Measurements from ENCODE around the gene PML. TPM values are rescaled to one million over a fixed set of nuclear protein-coding genes. Genes with fewer than 3 reads are reported as not detected.

PML gene
- polyA plus RNA-seq, 1 of the 3 experiments (the other 2 are of a cell fraction): 18.4 TPM

GRCh38 chr15:73994413-73994883 is at the start of gene PML (continued):
- TF ChIP-seq CTCF (IDR thresholded peaks at IDR 0.05) (no peak), SIN3A (IDR thresholded peaks at IDR 0.05; ENCODE audit: borderline replicate concordance, low read depth, low read length) (0 out of 2 replicates have a peak, but pooled peaks have one; percentile 32), YY1 (IDR thresholded peaks at IDR 0.05; ENCODE audit: low read depth) (no peak), RCOR1 (IDR thresholded peaks at IDR 0.05; ENCODE audit: low read length) (no peak), MAX (IDR thresholded peaks at IDR 0.05; ENCODE audit: low read depth) (0 out of 2 replicates have a peak, but pooled peaks have one; percentile 26), USF2 (IDR thresholded peaks at IDR 0.05; ENCODE audit: borderline replicate concordance, low read depth, low read length) (no peak), TCF12 (IDR thresholded peaks at IDR 0.05) (no peak), FOSL2 (IDR thresholded peaks at IDR 0.05; ENCODE audit: borderline replicate concordance, low read depth) (no peak), TAF1 (IDR thresholded peaks at IDR 0.05; ENCODE audit: borderline replicate concordance, low read depth, low read length) (peak; percentile 75)

GRCh38 chr15:73945130-73945508 is 49.4 kb upstream of the PML start:
- Histone ChIP-seq H3K27ac (ENCODE audit: low read depth in 2 of 2, low read length in 1 of 2) (peak overlapping the region in 1 of 2 experiments; percentile 100; a peak in 3 of 4 replicates), H2AFZ (ENCODE audit: low read depth) (no peak overlapping the region), H3K4me1 (ENCODE audit: control insufficient read depth in 1 of 2, insufficient read depth in 2 of 2, low read depth in 1 of 2, low read length in 1 of 2) (peaks cover 23 to 67% of the 10 kb centered on the region in 2 experiments), H3K9ac (no peak overlapping the region), H3K9me3 (no peaks in the 10 kb centered on the region), H3K36me3 (replicated peaks in 1 of 2; ENCODE audit: control insufficient read depth in 1 of 2, insufficient read depth in 2 of 2, low read length in 1 of 2) (peaks cover 0 to 12% of the 10 kb centered on the region in 2 experiments), H3K9me2 (no peaks in the 10 kb centered on the region), H3K4me3 (ENCODE audit: low read depth in 2 of 2, low read length in 1 of 2) (no peak overlapping the region), H3K4me2 (no peak overlapping the region), H3K27me3 (ENCODE audit: insufficient read depth) (no peaks in the 10 kb centered on the region), H4K20me1 (ENCODE audit: insufficient read depth) (no peaks in the 10 kb centered on the region), H3F3A (replicated peaks; ENCODE audit: insufficient read depth) (peaks cover 17% of the 10 kb centered on the region), H3K79me2 (ENCODE audit: insufficient read depth) (no peaks in the 10 kb centered on the region)
- POLR2A ChIA-PET: interaction anchor here (0.6 to 1.0 kb wide), 4 partner anchors 9 to 638 kb away, joined by 3 read pairs; no protein-coding TSS in a partner anchor
- WGBS (ENCODE audit: low lambda C conversion rate): 80% methylated on average over 4 of the region's 4 CpGs
- DNase-seq: peak; percentile 89
- CTCF ChIA-PET: interaction anchor here (0.8 to 2.6 kb wide), 11 partner anchors 8 to 363 kb away, joined by 3 to 8 read pairs (median 3); no protein-coding TSS in a partner anchor
- TF ChIP-seq PBX3 (IDR thresholded peaks at IDR 0.05) (no peak), USF1 (IDR thresholded peaks at IDR 0.05; ENCODE audit: borderline replicate concordance, low read depth) (no peak), JUND (IDR thresholded peaks at IDR 0.05) (no peak), NFIC (IDR thresholded peaks at IDR 0.05; ENCODE audit: borderline replicate concordance) (no peak), USF2 (IDR thresholded peaks at IDR 0.05; ENCODE audit: borderline replicate concordance, low read depth, low read length) (no peak), MXI1 (IDR thresholded peaks at IDR 0.05; ENCODE audit: low read depth, low read length) (no peak; the same call in 1 of the 2 replicates), ZBTB33 (IDR thresholded peaks at IDR 0.05; ENCODE audit: borderline replicate concordance, low read depth) (no peak), IRF3 (IDR thresholded peaks at IDR 0.05; ENCODE audit: low read depth, low read length) (no peak), POLR2AphosphoS5 (IDR thresholded peaks at IDR 0.05; ENCODE audit: low read depth, low read length) (no peak), SIN3A (IDR thresholded peaks at IDR 0.05; ENCODE audit: borderline replicate concordance, low read depth, low read length) (no peak), GATA2 (CRISPR knock-in tag; IDR thresholded peaks at IDR 0.05) (peak; percentile 99), CTCF (IDR thresholded peaks at IDR 0.05) (no peak)
